OCI-LY3 (cell line): ENCODE results near the gene HAND1.

Experiments used
- EZH2phosphoT487 ChIP-seq: fragments of 200-600 bp; shearing (Covaris generic); IDR thresholded peaks from 2 replicates; pipeline ENCODE4 v1.6.1; 2018; ENCODE audit warnings: antibody characterized with exemption, mixed run types, low read depth
- TF ChIP-seq, protein P1 (sequence below): fragments of 200-600, 300-600 bp; sonication (generic); IDR thresholded peaks from 2 replicates; pipeline ENCODE4 v1.5.1; 2014; ENCODE audit warnings: antibody characterized with exemption, low read length, low read depth

DNA sequence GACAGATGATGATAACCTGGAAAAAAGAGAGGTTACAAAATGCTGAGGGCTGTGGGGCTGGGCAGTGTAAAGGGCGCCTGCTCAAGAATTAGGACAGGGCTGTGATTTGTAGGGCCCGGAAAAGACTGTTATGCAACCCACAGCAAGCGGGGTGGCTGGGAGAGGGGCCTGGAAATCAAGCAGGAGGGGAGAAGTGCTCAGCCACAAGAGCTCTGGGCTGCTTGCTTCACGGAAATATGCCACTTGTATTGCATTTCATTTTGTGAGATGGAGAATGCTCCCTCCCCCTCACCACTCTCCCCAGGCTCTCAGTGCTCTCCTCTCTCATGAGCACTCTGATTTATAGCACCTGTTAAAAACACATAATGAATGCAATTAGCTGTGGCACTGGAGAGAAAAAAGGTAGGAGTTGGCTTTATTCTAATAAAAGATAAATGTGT, 8.4 kb upstream of the HAND1 start:
- TF ChIP-seq, protein P1, sequence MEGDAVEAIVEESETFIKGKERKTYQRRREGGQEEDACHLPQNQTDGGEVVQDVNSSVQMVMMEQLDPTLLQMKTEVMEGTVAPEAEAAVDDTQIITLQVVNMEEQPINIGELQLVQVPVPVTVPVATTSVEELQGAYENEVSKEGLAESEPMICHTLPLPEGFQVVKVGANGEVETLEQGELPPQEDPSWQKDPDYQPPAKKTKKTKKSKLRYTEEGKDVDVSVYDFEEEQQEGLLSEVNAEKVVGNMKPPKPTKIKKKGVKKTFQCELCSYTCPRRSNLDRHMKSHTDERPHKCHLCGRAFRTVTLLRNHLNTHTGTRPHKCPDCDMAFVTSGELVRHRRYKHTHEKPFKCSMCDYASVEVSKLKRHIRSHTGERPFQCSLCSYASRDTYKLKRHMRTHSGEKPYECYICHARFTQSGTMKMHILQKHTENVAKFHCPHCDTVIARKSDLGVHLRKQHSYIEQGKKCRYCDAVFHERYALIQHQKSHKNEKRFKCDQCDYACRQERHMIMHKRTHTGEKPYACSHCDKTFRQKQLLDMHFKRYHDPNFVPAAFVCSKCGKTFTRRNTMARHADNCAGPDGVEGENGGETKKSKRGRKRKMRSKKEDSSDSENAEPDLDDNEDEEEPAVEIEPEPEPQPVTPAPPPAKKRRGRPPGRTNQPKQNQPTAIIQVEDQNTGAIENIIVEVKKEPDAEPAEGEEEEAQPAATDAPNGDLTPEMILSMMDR: no peak
- TF ChIP-seq EZH2phosphoT487: no peak
